Liver (tissue), 9 donors: ENCODE measurements around the gene BRIP1. TPM values are rescaled to one million over a fixed set of nuclear protein-coding genes. Genes with fewer than 3 reads are reported as not detected.

Experiments used
- DNase-seq: peaks from one replicate; pipeline ENCODE4 v3.0.0-alpha.2; 2017; ENCODE audit warnings: low spot score
- H3K27ac ChIP-seq, 2 donors: one replicate each; pipeline ENCODE4 v1.7.0; 2013; ENCODE audit warnings: inconsistent platforms in 2 of 2, low read length in 2 of 2, control low read depth in 1 of 2, low read depth in 1 of 2, mild to moderate bottlenecking in 1 of 2
- H3K27me3 ChIP-seq, 4 donors: one replicate each; pipeline versions ENCODE4 v1.6.1 to v1.7.0; 2013; ENCODE audit warnings: low read length in 3 of 4, inconsistent platforms in 1 of 4, mild to moderate bottlenecking in 1 of 4, moderate library complexity in 1 of 4; ENCODE audit not compliant: control insufficient read depth in 4 of 4, insufficient read depth in 4 of 4
- H3K36me3 ChIP-seq, 4 donors: one replicate each; pipeline versions ENCODE4 v1.6.1 to v1.7.0; 2013; ENCODE audit warnings: low read length in 3 of 4, mild to moderate bottlenecking in 3 of 4, low read depth in 1 of 4, moderate library complexity in 1 of 4; ENCODE audit not compliant: control insufficient read depth in 4 of 4, insufficient read depth in 3 of 4
- H3K4me1 ChIP-seq, 4 donors: one replicate each; pipeline versions ENCODE4 v1.6.1 to v1.7.0; 2013; ENCODE audit warnings: low read length in 3 of 4, mild to moderate bottlenecking in 3 of 4, moderate library complexity in 1 of 4; ENCODE audit not compliant: control insufficient read depth in 4 of 4, insufficient read depth in 4 of 4
- H3K4me3 ChIP-seq, 3 donors: one replicate each; pipeline versions ENCODE4 v1.6.1 to v1.7.0; 2013; ENCODE audit warnings: low read length in 3 of 3, control low read depth in 1 of 3, low read depth in 1 of 3, mild to moderate bottlenecking in 1 of 3
- H3K9ac ChIP-seq, 2 donors: one replicate each; pipeline ENCODE4 v1.7.0; 2013; ENCODE audit warnings: low read length in 2 of 2, mild to moderate bottlenecking in 2 of 2, moderate library complexity in 2 of 2, control low read depth in 1 of 2, low read depth in 1 of 2
- H3K9me3 ChIP-seq, 4 donors: one replicate each; pipeline versions ENCODE4 v1.6.1 to v1.7.0; 2013; ENCODE audit warnings: low read length in 3 of 4; ENCODE audit not compliant: control insufficient read depth in 4 of 4
- ATF3 ChIP-seq: IDR thresholded peaks from 2 replicates; pipeline ENCODE4 v1.6.1; 2016; ENCODE audit warnings: antibody characterized with exemption
- CTCF ChIP-seq: fragments of 150-350 bp; IDR thresholded peaks from 2 replicates; pipeline ENCODE4 v1.5.1; 2017; ENCODE audit warnings: improper control_type of control experiment, low read depth, low read length; ENCODE audit not compliant: missing input control
- EGR1 ChIP-seq, 2 donors: IDR thresholded peaks; 2 replicates each; pipeline ENCODE4 v1.6.1; 2016 to 2018; ENCODE audit warnings: antibody characterized with exemption in 2 of 2, low read depth in 2 of 2
- FOXA1 ChIP-seq: IDR thresholded peaks from 2 replicates; pipeline ENCODE4 v1.6.1; 2016; ENCODE audit warnings: antibody characterized with exemption
- FOXA2 ChIP-seq: IDR thresholded peaks from 2 replicates; pipeline ENCODE4 v1.6.1; 2016; ENCODE audit warnings: antibody characterized with exemption
- GABPA ChIP-seq, 2 donors: IDR thresholded peaks in 1 of 2; conservative IDR thresholded peaks in 1 of 2; 2 replicates each; pipeline ENCODE4 v1.6.1; 2016; ENCODE audit warnings: antibody characterized with exemption in 2 of 2, mild to moderate bottlenecking in 1 of 2, moderate library complexity in 1 of 2
- HNF4A ChIP-seq, 2 donors: conservative IDR thresholded peaks; 2 replicates each; pipeline ENCODE4 v1.6.1; 2016; ENCODE audit warnings: antibody characterized with exemption in 2 of 2, mild to moderate bottlenecking in 2 of 2
- HNF4G ChIP-seq: IDR thresholded peaks from 2 replicates; pipeline ENCODE4 v1.6.1; 2016; ENCODE audit warnings: antibody characterized with exemption
- JUND ChIP-seq, 2 donors: IDR thresholded peaks; 2 replicates each; pipeline ENCODE4 v1.6.1; 2016; ENCODE audit warnings: antibody characterized with exemption in 2 of 2
- RAD21 ChIP-seq, 2 donors: IDR thresholded peaks; 2 replicates each; pipeline ENCODE4 v1.6.1; 2016; ENCODE audit warnings: antibody characterized with exemption in 2 of 2, mild to moderate bottlenecking in 2 of 2
- REST ChIP-seq: IDR thresholded peaks from 2 replicates; pipeline ENCODE4 v1.6.1; 2016; ENCODE audit warnings: antibody characterized with exemption, mild to moderate bottlenecking
- RXRA ChIP-seq, 2 donors: IDR thresholded peaks; 2 replicates each; pipeline ENCODE4 v1.6.1; 2017 to 2018; ENCODE audit warnings: antibody characterized with exemption in 2 of 2, mild to moderate bottlenecking in 1 of 2
- SP1 ChIP-seq: IDR thresholded peaks from 2 replicates; pipeline ENCODE4 v1.6.1; 2018; ENCODE audit warnings: antibody characterized with exemption, mild to moderate bottlenecking
- TAF1 ChIP-seq: conservative IDR thresholded peaks from 2 replicates; pipeline ENCODE4 v1.6.1; 2016; ENCODE audit warnings: antibody characterized with exemption, mild to moderate bottlenecking
- YY1 ChIP-seq: IDR thresholded peaks from 2 replicates; pipeline ENCODE4 v1.6.1; 2016; ENCODE audit warnings: antibody characterized with exemption, mild to moderate bottlenecking
- WGBS: extraction: QIAGEN DNeasy Blood & Tissue Kit; methylation state at CpG from one replicate; pipeline ENCODE4 v1.1.7; 2013; 5-methylcytosine and 5-hydroxymethylcytosine counted together
- polyA plus RNA-seq, 2 donors: library from polyadenylated mRNA; stranded (reverse) in 1 of 2; unstranded in 1 of 2; fragments of 200-250 nt in 1 of 2; fragments of >200 nt in 1 of 2; fragmentation: Nextera tagmentation in 1 of 2; extraction: Ambion mirVana in 1 of 2; gene quantifications; one replicate each; pipeline versions ENCODE4 v1.2.1 to v1.2.3, GENCODE V29; 2013 to 2015
- total RNA-seq, 2 donors: library from RNA; depleted of rRNA; stranded (reverse); fragments of >200 nt; gene quantifications; one replicate each; pipeline ENCODE4 v1.2.3, GENCODE V29; 2014
- TF ChIP-seq, protein P1 (sequence below): IDR thresholded peaks from 2 replicates; pipeline ENCODE4 v1.6.1; 2016; ENCODE audit warnings: antibody characterized with exemption
- donor health status: healthy.
- donor health status: healthy.
- donor health status: healthy.
- donor health status: healthy.
- donor health status: healthy.

The BRIP1 gene
- total and polyA plus RNA-seq, 4 donors: 0.24 to 10.3 (median 0.90) TPM

DNA sequence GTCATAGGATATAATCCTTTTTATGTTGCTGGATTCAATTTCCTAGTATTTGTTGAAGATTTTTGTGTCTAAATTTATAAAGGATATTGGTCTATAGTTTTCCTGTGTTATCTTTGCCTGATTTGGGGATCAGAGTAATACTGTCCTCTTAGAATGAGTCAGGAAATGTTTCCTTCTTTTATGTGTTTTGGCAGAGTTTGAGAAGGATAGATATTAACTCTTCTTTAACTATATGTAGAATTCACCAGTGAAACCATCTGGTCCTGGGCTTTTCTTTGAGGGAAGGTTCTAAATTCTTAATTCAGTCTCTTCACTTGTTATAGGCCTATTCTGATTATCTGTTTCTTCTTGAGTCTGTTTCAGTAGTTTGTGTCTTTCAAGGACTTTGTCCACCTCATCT is 206.0 kb downstream of the BRIP1 start:
- H3K27me3 ChIP-seq: peaks cover 0 to 3% (median 0%) of the 10 kb centered on the region in 4 donors
- H3K9me3 ChIP-seq: peaks cover 0 to 5% (median 0%) of the 10 kb centered on the region in 4 donors
- TF ChIP-seq FOXA1 (no peak), ATF3 (no peak)
- DNase-seq: no peak
- H3K4me3 ChIP-seq: no peak overlapping the region
- no peak overlapping the region for H3K27ac ChIP-seq
- H3K4me1 ChIP-seq: no peaks in the 10 kb centered on the region
- H3K9ac ChIP-seq: no peak overlapping the region
- H3K36me3 ChIP-seq: no peaks in the 10 kb centered on the region

GRCh38 chr17:61656721-61657217 is 206.6 kb downstream of the BRIP1 start:
- H3K4me3 ChIP-seq: no peak overlapping the region
- DNase-seq: no peak
- peaks cover 0 to 9% (median 0%) of the 10 kb centered on the region in 4 donors for H3K9me3 ChIP-seq
- 86% methylated on average over 1 of the region's 1 CpG for WGBS
- H3K36me3 ChIP-seq: no peaks in the 10 kb centered on the region
- H3K27ac ChIP-seq: no peak overlapping the region
- no peak for TF ChIP-seq YY1
- no peak for TF ChIP-seq FOXA2
- no peak for TF ChIP-seq SP1
- no peak for TF ChIP-seq FOXA1
- no peak for TF ChIP-seq EGR1 (IDR thresholded peaks at IDR 0.05; ENCODE audit: low read depth in 2 of 2)
- TF ChIP-seq REST: no peak
- TF ChIP-seq, protein P1, sequence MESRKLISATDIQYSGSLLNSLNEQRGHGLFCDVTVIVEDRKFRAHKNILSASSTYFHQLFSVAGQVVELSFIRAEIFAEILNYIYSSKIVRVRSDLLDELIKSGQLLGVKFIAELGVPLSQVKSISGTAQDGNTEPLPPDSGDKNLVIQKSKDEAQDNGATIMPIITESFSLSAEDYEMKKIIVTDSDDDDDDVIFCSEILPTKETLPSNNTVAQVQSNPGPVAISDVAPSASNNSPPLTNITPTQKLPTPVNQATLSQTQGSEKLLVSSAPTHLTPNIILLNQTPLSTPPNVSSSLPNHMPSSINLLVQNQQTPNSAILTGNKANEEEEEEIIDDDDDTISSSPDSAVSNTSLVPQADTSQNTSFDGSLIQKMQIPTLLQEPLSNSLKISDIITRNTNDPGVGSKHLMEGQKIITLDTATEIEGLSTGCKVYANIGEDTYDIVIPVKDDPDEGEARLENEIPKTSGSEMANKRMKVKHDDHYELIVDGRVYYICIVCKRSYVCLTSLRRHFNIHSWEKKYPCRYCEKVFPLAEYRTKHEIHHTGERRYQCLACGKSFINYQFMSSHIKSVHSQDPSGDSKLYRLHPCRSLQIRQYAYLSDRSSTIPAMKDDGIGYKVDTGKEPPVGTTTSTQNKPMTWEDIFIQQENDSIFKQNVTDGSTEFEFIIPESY: no peak
- no peak for TF ChIP-seq CTCF
- no peak for TF ChIP-seq TAF1
- no peak for TF ChIP-seq HNF4A (conservative IDR thresholded peaks at IDR 0.05)
- TF ChIP-seq RXRA (IDR thresholded peaks at IDR 0.05): no peak
- no peak for TF ChIP-seq GABPA (IDR thresholded peaks at IDR 0.05 in 1 of 2, conservative IDR thresholded peaks at IDR 0.05 in 1 of 2)
- no peak for TF ChIP-seq RAD21 (IDR thresholded peaks at IDR 0.05)
- no peak for TF ChIP-seq ATF3
- TF ChIP-seq HNF4G: no peak
- no peak for TF ChIP-seq JUND (IDR thresholded peaks at IDR 0.05)
- H3K9ac ChIP-seq: no peak overlapping the region
- no peaks in the 10 kb centered on the region for H3K27me3 ChIP-seq
- no peaks in the 10 kb centered on the region for H3K4me1 ChIP-seq
